ENCODE measurements around the gene IQCB1.

Gene IQCB1

DNA sequence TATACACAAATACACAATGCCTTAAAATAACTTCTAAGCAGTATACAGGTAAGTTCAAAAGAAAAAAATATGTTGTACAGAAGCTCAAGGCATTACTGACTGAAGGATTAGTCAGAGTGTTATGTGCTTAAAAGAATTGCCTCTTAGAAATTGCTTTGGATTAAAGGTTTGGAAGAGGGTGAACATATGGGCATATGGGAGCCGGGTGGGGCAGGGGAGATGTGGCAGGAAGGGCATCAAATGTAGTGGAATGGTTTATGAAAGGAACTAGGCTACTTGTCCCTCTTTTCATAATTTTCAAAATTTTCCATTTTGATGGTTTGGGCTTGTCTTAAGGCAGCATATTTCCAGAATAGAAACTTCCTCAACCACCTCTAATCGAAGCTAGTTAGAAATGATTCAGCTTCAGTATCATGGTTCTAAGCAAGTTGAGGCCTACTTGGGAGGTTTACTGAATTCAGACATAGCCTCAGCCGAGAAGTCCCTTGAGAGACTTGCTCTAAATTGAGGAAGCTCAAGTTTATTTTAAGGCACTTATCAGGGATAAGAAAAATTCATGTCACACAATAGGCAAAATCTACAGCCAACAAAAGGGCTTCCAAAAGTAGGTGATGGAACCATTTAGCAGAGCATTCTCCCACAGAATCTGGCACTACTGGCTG lies 75.2 kb downstream of the IQCB1 start:
- no peak for DNase-seq (ENCODE audit: low read depth)
- TF ChIP-seq, protein P1, sequence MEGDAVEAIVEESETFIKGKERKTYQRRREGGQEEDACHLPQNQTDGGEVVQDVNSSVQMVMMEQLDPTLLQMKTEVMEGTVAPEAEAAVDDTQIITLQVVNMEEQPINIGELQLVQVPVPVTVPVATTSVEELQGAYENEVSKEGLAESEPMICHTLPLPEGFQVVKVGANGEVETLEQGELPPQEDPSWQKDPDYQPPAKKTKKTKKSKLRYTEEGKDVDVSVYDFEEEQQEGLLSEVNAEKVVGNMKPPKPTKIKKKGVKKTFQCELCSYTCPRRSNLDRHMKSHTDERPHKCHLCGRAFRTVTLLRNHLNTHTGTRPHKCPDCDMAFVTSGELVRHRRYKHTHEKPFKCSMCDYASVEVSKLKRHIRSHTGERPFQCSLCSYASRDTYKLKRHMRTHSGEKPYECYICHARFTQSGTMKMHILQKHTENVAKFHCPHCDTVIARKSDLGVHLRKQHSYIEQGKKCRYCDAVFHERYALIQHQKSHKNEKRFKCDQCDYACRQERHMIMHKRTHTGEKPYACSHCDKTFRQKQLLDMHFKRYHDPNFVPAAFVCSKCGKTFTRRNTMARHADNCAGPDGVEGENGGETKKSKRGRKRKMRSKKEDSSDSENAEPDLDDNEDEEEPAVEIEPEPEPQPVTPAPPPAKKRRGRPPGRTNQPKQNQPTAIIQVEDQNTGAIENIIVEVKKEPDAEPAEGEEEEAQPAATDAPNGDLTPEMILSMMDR (conservative IDR thresholded peaks at IDR 0.05; ENCODE audit: control insufficient read depth, insufficient read depth, low read depth, low read length), result no peak
- H3K4me3 ChIP-seq (ENCODE audit: control insufficient read depth, low read depth, low read length), result no peak overlapping the region

DNA sequence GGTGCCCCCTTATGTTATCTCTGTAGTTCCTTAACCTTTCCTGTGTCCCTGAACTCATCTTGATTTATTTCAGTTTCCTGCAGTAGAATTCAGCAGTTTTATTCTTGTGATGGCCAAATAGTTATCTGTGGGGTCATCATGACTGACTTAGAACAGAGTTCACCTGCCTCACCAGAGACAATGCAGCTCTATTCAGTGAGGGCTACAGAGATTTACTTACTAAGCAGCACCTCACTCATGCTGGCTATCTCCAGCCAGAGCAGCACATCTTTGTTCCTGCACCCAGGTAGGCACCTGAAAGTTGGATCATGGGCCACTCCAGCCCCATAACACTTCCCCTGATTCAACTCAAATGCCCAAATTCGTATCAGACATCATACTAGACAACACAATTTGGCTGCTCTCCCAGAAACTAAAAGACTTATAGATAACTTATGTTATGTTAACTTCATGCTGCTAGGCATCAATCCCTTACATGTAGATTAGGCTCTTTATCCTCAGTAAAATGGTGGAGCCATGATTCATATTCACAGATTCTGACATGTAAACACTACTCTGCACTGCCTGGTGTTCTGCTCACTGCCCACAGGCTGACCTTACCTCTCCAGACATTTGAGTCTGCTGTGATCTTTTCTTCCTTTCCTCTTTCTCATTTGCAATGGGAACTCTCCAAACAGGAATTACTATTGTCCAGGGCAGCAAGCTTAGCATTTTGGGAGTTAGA lies 76.0 kb downstream of the IQCB1 start:
- TF ChIP-seq, protein P1 (conservative IDR thresholded peaks at IDR 0.05; ENCODE audit: control insufficient read depth, insufficient read depth, low read depth, low read length), result no peak
- DNase-seq (ENCODE audit: low read depth), result no peak
- no peak overlapping the region for H3K4me3 ChIP-seq (ENCODE audit: control insufficient read depth, low read depth, low read length)

DNA sequence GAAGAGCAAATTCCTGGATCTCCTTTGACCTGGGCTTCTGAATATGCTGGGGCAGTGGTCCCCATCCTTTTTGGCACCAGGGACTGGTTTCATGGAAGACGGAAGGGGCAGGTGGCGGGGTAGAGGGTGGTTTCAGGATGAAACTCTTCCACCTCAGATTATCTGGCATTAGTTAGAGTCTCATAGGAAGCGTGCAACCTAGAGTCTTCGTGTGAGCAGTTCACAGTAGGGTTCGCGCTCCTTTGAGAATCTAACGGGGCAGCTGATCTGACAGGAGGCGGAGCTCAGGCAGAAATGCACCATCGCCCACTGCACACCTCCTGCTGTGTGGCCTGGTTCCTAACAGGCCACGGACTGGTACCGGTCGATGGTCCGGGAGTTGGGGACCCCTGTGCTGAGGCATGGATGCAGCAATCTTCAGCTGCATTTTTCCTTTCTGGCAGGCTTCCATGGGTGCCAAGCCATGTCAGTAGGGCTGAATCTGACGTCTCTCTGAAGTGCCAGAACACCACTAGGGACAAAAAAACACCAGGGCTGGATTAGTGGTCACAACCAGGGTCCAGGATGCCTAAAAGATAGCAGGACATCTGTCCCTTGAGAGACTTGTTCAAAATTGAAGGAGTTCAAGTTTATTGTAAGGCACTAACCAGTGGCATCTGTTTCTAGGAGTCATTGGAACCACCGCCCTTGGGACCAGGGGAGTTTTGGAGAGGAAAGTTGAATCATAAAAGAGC lies 76.9 kb downstream of the IQCB1 start:
- no peak overlapping the region for H3K4me3 ChIP-seq (ENCODE audit: control insufficient read depth, low read depth, low read length)
- no peak for DNase-seq (ENCODE audit: low read depth)
- TF ChIP-seq, protein P1 (conservative IDR thresholded peaks at IDR 0.05; ENCODE audit: control insufficient read depth, insufficient read depth, low read depth, low read length), result no peak

DNA sequence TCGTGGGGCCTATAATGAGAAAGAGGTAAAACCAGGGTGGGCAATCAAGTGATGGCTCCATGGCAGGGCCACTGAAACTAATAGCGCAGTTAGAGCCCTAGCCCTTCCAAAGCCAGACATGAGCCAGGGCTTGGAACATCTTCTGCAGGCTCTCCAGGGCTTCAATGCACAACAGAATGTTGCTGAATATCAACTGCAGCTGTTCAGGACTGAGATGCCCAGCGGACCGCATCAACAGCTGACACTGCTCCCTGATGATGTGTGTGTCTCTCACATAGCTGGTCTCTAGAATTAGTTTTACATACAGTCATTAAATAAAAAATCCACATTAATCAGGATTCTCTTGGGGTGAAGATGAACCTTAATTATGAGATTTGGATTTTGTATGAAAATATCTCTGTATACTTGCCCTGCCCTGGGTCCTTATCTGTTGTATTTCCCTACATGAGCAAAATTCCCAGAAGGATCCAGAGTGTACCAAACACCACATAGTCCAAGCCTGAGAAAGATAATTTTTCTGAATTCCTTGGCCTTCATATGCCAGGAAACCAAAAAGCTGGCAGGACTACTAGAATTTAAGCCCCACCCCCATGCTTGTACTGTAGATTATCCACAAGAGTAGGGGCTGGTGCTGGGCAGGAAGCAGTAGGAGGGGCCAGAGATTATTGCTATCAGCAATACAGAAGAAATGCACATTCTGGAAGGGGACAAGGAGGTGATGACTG lies 77.6 kb downstream of the IQCB1 start:
- TF ChIP-seq, protein P1 (conservative IDR thresholded peaks at IDR 0.05; ENCODE audit: control insufficient read depth, insufficient read depth, low read depth, low read length), result no peak

DNA sequence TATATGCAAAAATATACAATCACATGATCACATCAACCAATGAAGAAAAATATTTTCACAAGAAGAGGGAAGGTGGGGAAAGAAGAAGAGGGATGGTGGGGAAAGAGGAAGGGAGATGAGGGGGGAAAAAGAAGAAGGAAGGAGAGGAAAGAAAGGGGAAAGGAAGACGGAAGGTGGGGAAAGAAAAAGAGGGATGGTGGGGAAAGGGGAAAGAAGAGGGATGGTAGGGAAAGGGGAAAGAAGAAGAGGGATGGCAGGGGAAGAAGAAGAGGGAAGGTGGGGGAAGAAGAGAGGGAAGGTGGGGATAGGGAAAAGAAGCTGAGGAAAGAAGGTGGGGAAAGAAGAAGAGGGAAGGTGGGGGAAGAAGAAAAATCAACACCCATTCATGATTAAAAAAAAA lies 82.1 kb downstream of the IQCB1 start:
- DNase-seq (ENCODE audit: low read depth), result no peak
- H3K4me3 ChIP-seq (ENCODE audit: control insufficient read depth, low read depth, low read length), result no peak overlapping the region
- TF ChIP-seq, protein P1 (conservative IDR thresholded peaks at IDR 0.05; ENCODE audit: control insufficient read depth, insufficient read depth, low read depth, low read length), result no peak

More for the DNA sequence above, 77.6 kb downstream of the IQCB1 start:
- no peak overlapping the region for H3K4me3 ChIP-seq (ENCODE audit: control insufficient read depth, low read depth, low read length)
- DNase-seq (ENCODE audit: low read depth), result no peak

DNA sequence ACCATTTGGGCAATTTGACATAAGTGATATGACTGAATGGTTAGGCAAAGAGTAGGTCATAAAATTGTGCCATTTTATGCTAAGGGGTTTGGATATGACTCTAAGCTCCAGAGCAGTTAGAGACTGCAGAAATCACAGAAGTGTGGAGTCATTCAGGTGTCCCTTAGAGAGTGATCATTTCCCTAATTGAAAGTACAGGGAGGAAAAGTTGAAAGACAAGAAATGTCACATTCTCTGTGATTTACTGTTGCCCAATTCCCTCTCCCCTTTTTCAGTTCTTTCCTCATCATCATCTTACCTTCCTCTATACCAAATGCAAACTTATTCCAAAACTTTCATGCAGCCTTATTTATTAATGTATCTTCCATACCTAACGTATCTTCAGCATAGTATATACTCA lies 82.6 kb downstream of the IQCB1 start:
- no peak for DNase-seq (ENCODE audit: low read depth)
- TF ChIP-seq, protein P1 (conservative IDR thresholded peaks at IDR 0.05; ENCODE audit: control insufficient read depth, insufficient read depth, low read depth, low read length), result no peak
- no peak overlapping the region for H3K4me3 ChIP-seq (ENCODE audit: control insufficient read depth, low read depth, low read length)
